Activated CD4-positive, alpha-beta T cell treated with anti-CD3 and anti-CD28 coated beads for 4 hours (primary cell): ENCODE results near the gene GRIK1.
"Not testable (repeated sequence)": the region's sequence is repeated elsewhere in the genome, so short reads cannot be mapped to it uniquely, and the experiment has no call there.

Source experiments
- DNase-seq, 2 donors: peaks; one replicate each; pipeline ENCODE4 v3.0.0-alpha.2; 2020

The GRIK1 gene

DNA sequence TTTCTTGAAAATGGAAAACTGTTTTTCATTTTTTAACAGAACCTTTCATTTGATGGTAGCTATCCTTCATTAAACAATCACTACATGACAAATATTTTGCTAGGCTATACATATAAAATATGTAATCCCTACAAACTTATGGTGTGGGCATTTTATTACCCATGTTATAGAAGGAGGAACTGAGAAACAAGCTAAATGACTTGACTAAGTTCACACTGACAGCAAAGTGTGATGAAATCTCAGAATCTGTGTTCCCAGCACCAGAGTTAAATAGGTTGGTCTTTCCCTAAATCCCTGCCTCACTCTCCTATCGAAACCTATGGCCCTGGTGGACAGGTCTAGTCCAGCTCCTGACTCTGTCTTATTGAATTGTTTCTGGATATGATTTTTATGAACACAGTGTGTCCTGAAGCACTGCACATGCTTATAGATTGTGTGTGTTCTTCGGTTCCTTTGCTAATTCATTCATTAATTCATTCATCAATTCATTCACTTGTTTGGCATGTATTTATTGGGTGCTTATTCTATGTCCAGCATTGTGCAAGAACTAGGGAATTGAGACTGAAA is 301.0 kb downstream of the GRIK1 start:
- no peak for DNase-seq

GRCh38 chr21:29638138-29638537 is 301.7 kb downstream of the GRIK1 start:
- DNase-seq, result no peak

DNA sequence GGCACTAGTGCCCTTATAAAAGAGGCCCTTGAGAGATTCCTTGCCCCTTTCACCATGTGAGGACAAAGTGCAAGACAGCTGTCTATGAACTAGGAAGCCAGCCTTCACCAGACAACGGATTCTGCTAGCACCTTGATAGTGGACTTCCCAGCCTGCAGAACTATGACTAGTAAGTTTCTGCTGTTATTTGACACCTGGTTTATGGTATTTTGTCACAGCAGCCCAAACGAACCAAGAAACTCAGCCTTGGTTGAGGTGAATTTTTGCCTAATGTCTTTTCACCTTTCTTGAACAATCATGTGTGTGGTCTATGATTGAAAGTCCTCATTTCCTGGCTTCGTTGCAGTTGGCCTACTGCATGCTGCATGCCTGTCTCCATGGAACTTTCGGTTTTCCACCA is 302.2 kb downstream of the GRIK1 start:
- DNase-seq, result no peak

DNA sequence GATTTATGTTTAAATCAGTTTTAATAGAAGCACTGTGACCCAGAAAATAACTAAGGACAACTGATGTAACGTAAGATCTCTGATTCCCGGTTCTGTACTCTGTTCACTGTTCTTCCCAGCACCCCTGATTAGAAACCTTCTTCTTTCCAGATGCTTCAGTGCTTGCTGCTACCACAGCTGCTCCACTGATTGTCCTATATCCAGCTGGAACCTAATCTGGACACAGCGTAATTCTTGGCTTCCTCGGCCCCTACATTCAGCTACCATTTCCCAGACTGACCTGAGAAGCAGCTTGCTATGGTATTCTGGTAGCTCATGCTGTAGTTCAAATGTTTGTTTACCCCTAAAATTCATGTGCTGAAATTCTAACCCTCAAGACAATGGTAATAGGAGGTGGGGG is 302.7 kb downstream of the GRIK1 start:
- DNase-seq, result no peak

- DNase-seq, result no peak
Observed at GRCh38 chr21:29634418-29634817, 305.4 kb downstream of the GRIK1 start.

GRCh38 chr21:29633756-29634155 is 306.0 kb downstream of the GRIK1 start:
- no peak for DNase-seq

- no peak for DNase-seq
Observed at GRCh38 chr21:29630441-29630840, 309.4 kb downstream of the GRIK1 start.

DNA sequence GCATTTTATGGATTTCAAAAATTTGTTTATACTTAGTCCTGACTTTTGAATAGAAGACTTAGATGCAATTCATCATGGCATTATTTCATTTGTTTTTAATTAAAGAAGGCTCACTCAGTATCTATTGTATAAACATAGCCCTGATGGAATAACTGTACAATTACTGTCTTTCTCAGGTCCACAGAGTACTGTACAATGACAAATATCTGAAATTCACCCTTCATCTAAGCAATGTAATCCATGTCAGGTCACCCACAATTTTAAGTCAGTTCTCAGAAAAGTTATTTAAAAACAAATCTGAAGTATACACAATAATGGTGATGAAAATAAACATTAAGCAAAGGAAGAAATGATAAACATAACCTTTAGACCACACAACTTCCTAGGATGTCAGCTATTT is 311.9 kb downstream of the GRIK1 start:
- no peak for DNase-seq

DNA sequence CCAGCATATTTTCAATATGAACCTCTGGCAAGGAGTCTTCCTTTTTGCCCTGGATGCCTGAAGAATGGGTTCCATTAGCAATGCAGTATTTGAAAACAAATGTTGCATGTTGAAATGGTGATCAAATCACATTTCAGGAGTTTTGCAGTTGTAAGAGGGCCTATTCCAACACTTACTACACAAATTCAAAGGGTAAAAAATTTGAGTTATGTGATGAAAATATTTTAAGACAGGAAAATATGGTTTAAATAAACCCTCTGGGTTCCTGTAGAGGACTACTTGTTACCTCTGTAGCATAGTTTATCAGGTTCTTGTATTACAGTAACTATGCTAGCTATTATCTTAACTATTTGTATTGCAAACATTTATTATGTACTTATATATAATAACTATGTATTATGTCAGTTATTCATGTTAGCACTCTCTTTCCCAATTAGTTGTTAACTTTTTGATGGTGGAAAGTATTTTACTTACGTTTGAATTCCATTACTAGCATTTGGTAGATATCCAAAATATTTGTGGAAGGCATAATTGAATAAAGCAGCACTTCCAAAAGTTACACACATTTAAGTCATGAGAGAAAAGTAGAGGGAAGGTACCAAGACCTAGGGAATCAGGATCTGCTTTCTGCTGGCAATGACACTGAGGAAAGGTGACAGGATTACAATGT is 312.9 kb downstream of the GRIK1 start:
- DNase-seq, result no peak

- no peak for DNase-seq
Observed at GRCh38 chr21:29625990-29626389, 313.8 kb downstream of the GRIK1 start.

DNA sequence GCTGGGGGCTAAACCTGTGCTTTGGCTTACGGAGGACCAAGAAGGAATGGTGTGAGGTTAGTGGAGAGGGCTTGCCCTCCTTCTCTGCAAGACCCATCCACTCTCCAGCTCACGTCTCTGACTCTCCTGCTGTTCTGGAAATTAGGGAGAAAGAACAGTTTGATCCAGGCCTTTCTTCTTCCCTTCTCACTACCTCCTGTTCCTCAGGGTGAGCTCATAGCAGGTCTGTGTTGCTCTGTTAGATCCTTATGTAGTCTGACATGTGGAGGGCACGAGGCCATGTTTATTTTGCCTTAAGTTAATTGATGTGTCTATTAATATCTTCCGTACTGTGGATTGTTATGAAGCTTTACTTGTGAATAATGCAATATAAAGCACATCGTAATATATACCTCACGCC is 315.0 kb downstream of the GRIK1 start:
- DNase-seq, result no peak

DNA sequence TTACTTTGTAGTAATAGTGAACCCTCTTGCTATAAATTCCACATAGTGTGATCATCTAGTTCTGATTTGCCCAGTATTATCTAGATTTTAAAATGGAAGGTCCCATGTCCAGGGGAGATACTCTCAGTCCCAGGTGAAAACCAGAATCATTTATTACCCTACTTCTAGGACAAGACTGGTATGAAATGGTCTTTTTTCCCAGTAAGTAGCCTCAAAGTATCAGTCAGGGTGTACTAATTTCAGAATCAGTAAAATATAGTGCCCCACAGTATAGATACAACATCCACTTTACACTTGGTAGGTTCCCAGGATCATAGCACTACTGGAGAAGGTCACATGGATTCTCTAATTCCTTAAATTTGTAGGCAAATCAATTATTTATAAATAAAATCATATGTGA is 318.3 kb downstream of the GRIK1 start:
- no peak for DNase-seq

DNA sequence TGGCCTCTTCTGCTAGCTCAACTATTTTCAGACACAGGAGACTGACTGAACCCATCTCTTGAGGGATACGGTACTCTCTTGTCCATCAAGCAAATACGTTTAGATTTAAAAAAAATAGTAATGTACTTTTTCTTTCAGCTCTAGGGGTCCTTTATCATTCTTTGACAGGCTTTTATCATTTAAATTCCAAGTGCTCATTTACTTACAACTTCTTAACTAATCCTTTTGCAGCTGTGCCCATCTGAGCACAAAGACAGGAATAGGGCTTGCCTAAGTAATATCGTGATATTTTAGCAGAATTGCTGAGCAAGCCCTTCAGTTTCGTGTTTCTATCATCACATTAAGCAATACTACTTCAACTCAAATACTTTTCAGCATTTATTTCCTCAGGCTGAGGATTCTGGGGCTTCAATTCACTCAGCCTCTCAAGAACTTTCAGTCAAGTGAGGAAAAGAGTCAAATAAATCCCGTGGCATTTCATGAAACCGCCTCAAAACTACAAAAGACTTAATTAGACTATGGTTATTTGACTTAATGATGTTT is 323.5 kb downstream of the GRIK1 start:
- DNase-seq, result no peak

DNA sequence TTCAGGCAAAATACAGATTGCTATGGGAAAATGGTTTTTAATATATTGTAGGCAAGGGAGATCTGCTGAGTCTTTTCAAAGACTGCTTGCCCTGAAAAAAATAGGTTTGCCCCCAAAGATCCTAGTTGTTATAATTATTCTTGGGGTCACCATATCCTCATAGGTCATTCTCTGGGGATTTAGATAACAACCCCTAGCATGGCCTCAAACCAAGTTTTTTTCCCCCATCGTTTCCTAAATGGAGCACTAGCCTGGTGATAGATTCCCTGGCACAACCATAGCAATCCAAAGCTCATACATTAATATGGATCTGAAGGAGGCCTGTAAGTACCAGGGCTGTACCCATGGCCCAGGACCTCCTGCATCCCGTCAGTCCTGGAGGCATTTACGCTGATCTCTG is 325.9 kb downstream of the GRIK1 start:
- no peak for DNase-seq

DNA sequence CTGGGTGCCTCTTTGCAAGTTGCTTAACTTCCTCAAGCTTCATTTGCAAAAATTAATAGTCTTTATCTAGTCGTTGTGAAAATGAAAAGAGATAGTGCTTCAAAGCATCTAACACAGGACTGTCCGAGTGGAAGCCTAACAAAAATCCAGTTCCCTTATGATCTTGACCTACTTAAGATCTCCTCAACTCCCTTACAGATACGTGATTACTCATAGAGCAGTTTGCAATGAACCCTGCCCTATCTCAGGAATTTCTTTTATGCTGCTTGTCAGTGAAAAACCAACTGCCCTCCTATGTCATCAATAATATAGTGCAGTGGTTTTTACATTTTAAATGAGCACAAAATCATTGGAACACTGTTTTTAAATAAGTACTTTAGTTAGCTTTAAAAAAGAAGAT is 326.8 kb downstream of the GRIK1 start:
- DNase-seq, result no peak

- no peak for DNase-seq
Observed at GRCh38 chr21:29610779-29611360, 328.9 kb downstream of the GRIK1 start.

GRCh38 chr21:29606613-29607012 is 333.2 kb downstream of the GRIK1 start:
- no peak for DNase-seq

GRCh38 chr21:29605219-29605618 is 334.6 kb downstream of the GRIK1 start:
- not testable (repeated sequence) for DNase-seq

DNA sequence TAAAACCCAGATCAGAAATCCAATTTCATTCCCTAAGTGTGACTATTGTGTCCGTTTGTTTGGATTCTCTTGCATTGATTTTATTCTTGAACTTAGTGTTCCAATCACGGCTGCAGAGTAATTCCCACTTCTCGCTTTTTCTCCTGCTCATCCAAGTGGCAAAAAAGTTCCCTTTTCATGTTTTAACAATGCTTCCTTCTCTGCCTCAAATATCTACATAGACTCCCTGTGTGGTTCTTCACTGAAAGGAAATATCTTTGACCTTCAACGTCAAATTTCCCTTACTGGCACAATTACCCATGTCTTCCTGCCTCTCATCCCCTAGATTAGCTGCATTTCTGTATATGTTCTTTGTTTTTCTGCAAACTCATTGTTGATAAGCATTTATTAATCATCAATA is 335.7 kb downstream of the GRIK1 start:
- no peak for DNase-seq

- no peak for DNase-seq
Observed at GRCh38 chr21:29601047-29601446, 338.7 kb downstream of the GRIK1 start.

GRCh38 chr21:29586696-29587095 is 353.1 kb downstream of the GRIK1 start:
- no peak for DNase-seq

- no peak for DNase-seq
Observed at GRCh38 chr21:29585462-29585861, 354.3 kb downstream of the GRIK1 start.

GRCh38 chr21:29583424-29583924 is 356.3 kb downstream of the GRIK1 start:
- no peak for DNase-seq

DNA sequence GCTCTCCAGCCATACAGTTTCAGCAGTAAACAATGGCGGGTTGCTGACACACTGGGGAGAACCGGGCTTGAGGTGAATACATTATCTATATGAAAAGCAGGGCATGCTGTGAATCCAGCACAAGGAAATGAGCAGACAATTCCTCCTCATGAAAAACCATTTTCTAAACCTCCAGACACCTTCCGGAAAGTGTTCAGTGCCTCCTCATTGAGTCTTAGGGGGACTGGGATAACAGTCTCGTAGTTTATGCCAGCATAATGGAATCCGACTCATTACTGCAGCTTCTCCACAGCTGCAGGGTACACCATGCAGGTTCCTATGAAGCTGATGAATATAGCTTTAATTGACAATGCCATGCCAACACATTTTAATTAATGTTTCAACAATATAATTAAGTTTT is 356.9 kb downstream of the GRIK1 start:
- DNase-seq, result no peak
